GM12878 (cell line): Measurements from ENCODE around the gene NEK7. TPM values are rescaled to one million over a fixed set of nuclear protein-coding genes. Genes with fewer than 3 reads are reported as not detected.

ENCODE experiments used
- ATAC-seq: fragments of 200-7000 bp; cut with Tn5 transposase; 3 replicates; pipeline ENCODE4 v1.9.1; 2020; ENCODE audit warnings: mild to moderate bottlenecking, moderate library complexity
- BruUV-seq: library from RNA; stranded (reverse); fragments of 400-500 nt; replicated peaks from 2 replicates; lab custom pipeline; 2021; lab: Mats Ljungman, UMichigan
- CTCF ChIA-PET: fragments of 300-600 bp; sonication (Branson Sonifier 250); formaldehyde crosslinking; extraction: SDS; loops from one replicate; lab custom pipeline; 2021; ENCODE audit warnings: inconsistent platforms; lab: Yijun Ruan, JAX
- POLR2A ChIA-PET: fragments of 350-600 bp; formaldehyde crosslinking; extraction: SDS; loops from one replicate; lab custom pipeline; 2021; ENCODE audit warnings: inconsistent platforms; lab: Charles Lee
- RAD21 ChIA-PET: fragments of 300-600 bp; sonication (Branson Sonifier 250); formaldehyde crosslinking; loops from one replicate; lab custom pipeline; 2023; ENCODE audit warnings: antibody characterized with exemption; ENCODE audit not compliant: unreplicated experiment; lab: Charles Lee
- SMC1A ChIA-PET: fragments of 300-600 bp; sonication (Branson Sonifier 250); formaldehyde crosslinking; loops from one replicate; lab custom pipeline; 2023; ENCODE audit not compliant: unreplicated experiment, uncharacterized antibody; lab: Charles Lee
- DNase-seq: peaks from one replicate; pipeline ENCODE4 v3.0.0-alpha.2; 2011; ENCODE audit warnings: low read depth, low spot score
- FAIRE-seq: peaks from 3 replicates; lab custom pipeline; 2011; peaks lifted over from hg19 to GRCh38; lab: Jason Lieb, UNC
- H2AFZ ChIP-seq: 2 replicates; pipeline ENCODE4 v1.6.0; 2011; ENCODE audit warnings: low read depth, low read length, control low read depth; ENCODE audit not compliant: control insufficient read depth
- H3K27ac ChIP-seq: 2 replicates; pipeline ENCODE4 v1.5.1; 2011; ENCODE audit warnings: control low read depth; ENCODE audit not compliant: control insufficient read depth, insufficient read depth
- H3K27me3 ChIP-seq, 2 experiments: replicated peaks in 1 of 2; 2 replicates each; pipeline versions ENCODE4 v1.6.0 to v1.6.1; 2011; ENCODE audit warnings: low read length in 1 of 2; ENCODE audit not compliant: control insufficient read depth in 2 of 2, insufficient read depth in 2 of 2
- H3K36me3 ChIP-seq, 2 experiments: 2 replicates each; pipeline ENCODE4 v1.5.1; 2011; ENCODE audit warnings: low read length in 1 of 2; ENCODE audit not compliant: control insufficient read depth in 2 of 2, insufficient read depth in 2 of 2
- H3K4me1 ChIP-seq: 2 replicates; pipeline ENCODE4 v1.6.1; 2011; ENCODE audit warnings: mild to moderate bottlenecking, low read length, moderate library complexity, mixed read lengths; ENCODE audit not compliant: control insufficient read depth, insufficient read depth
- H3K4me2 ChIP-seq: 2 replicates; pipeline ENCODE4 v1.6.0; 2011; ENCODE audit warnings: control low read depth; ENCODE audit not compliant: control insufficient read depth, insufficient read depth
- H3K4me3 ChIP-seq: fragments of 200-600 bp; sonication (generic); 2 replicates; pipeline ENCODE4 v1.5.1; 2016
- H3K79me2 ChIP-seq: 2 replicates; pipeline ENCODE4 v1.6.0; 2011; ENCODE audit warnings: low read length; ENCODE audit not compliant: control insufficient read depth, insufficient read depth
- H3K9ac ChIP-seq: 2 replicates; pipeline ENCODE4 v1.8.0; 2011; ENCODE audit warnings: low read length, control low read depth, mixed read lengths; ENCODE audit not compliant: control insufficient read depth, insufficient read depth
- H3K9me3 ChIP-seq: replicated peaks from 3 replicates; pipeline ENCODE4 v1.5.1; 2011; ENCODE audit warnings: mild to moderate bottlenecking, low read length; ENCODE audit not compliant: control insufficient read depth, insufficient read depth
- H4K20me1 ChIP-seq: 2 replicates; pipeline ENCODE4 v1.6.0; 2011; ENCODE audit not compliant: control insufficient read depth, insufficient read depth
- ATF7 ChIP-seq: fragments of 450-650 bp; IDR thresholded peaks from 2 replicates; pipeline ENCODE4 v1.6.1; 2016; ENCODE audit warnings: low read depth, mild to moderate bottlenecking
- CBFB ChIP-seq: IDR thresholded peaks from 2 replicates; pipeline ENCODE4 v1.6.1; 2016; ENCODE audit warnings: antibody characterized with exemption, low read depth
- EP300 ChIP-seq, 2 experiments: fragments of 150-350 bp in 1 of 2; IDR thresholded peaks; 2 replicates each; pipeline ENCODE4 v1.6.1; 2011 to 2012; ENCODE audit warnings: low read depth in 2 of 2, low read length in 2 of 2, borderline replicate concordance in 1 of 2, improper control_type of control experiment in 1 of 2, inconsistent platforms in 1 of 2; ENCODE audit not compliant: control insufficient read depth in 1 of 2
- IKZF1 ChIP-seq: fragments of 450-650 bp; conservative IDR thresholded peaks from 2 replicates; pipeline ENCODE4 v1.6.1; 2017; ENCODE audit warnings: antibody characterized with exemption, mild to moderate bottlenecking
- NR2C1 ChIP-seq: fragments of 450-650 bp; IDR thresholded peaks from 2 replicates; pipeline ENCODE4 v1.6.1; 2017; ENCODE audit warnings: antibody characterized with exemption, mild to moderate bottlenecking, moderate library complexity
- NR2F1 ChIP-seq: fragments of 450-650 bp; conservative IDR thresholded peaks from 2 replicates; pipeline ENCODE4 v1.6.1; 2017; ENCODE audit warnings: mild to moderate bottlenecking
- NRF1 ChIP-seq: conservative IDR thresholded peaks from 2 replicates; pipeline ENCODE4 v1.6.1; 2011; ENCODE audit warnings: mild to moderate bottlenecking, low read depth, low read length, improper control_type of control experiment
- POLR2A ChIP-seq: IDR thresholded peaks from 2 replicates; pipeline ENCODE4 v1.6.1; 2011; ENCODE audit warnings: low read depth, mild to moderate bottlenecking, low read length
- RAD21 ChIP-seq: IDR thresholded peaks from 2 replicates; pipeline ENCODE4 v1.6.1; 2011; ENCODE audit warnings: mild to moderate bottlenecking, low read depth, low read length, moderate library complexity; ENCODE audit not compliant: insufficient read depth
- RAD51 ChIP-seq: fragments of 450-650 bp; IDR thresholded peaks from 2 replicates; pipeline ENCODE4 v1.6.1; 2016; ENCODE audit warnings: moderate library complexity, mild to moderate bottlenecking, inconsistent platforms
- RCOR1 ChIP-seq: conservative IDR thresholded peaks from 2 replicates; pipeline ENCODE4 v1.6.1; 2012; ENCODE audit warnings: low read depth, low read length, improper control_type of control experiment
- WRNIP1 ChIP-seq: IDR thresholded peaks from 2 replicates; pipeline ENCODE4 v1.6.1; 2011; ENCODE audit warnings: low read depth, low read length, improper control_type of control experiment, borderline replicate concordance
- ZNF24 ChIP-seq: fragments of 450-650 bp; IDR thresholded peaks from 2 replicates; pipeline ENCODE4 v1.6.1; 2017; ENCODE audit warnings: antibody characterized with exemption, mild to moderate bottlenecking
- WGBS: methylation state at CpG from one replicate; pipeline ENCODE4 v1.1.6; 2016; ENCODE audit warnings: low lambda C conversion rate; ENCODE audit not compliant: insufficient replicate concordance, insufficient coverage; ENCODE audit errors: missing lambda C conversion rate; 5-methylcytosine and 5-hydroxymethylcytosine counted together
- in situ Hi-C: fragments of 300-500 bp; cut with MboI; formaldehyde crosslinking; loops from 9 replicates; pipeline ENCODE4 v1.14.3; 2018; ENCODE audit warnings: mixed read lengths
- intact Hi-C: fragments of 100-400 bp; cut with micrococcal nuclease; formaldehyde crosslinking; loops from one replicate; pipeline ENCODE4 v1.14.2; 2022; ENCODE audit not compliant: unreplicated experiment
- polyA plus RNA-seq, 11 experiments: library from polyadenylated mRNA; depleted of rRNA in 4 of 11; unstranded in 6 of 11; stranded (reverse) in 5 of 11; fragments of >200 nt; fragmentation: Nextera tagmentation in 4 of 11; fragmentation: Illumina TruSeq in 1 of 11; extraction: Ambion mirVana in 4 of 11; extraction: Trizol in 1 of 11; gene quantifications; 1 replicate in 1 of 11; 2 replicates in 10 of 11; pipeline versions ENCODE4 v1.2.1 to v1.2.3, GENCODE V29; 2011 to 2016; ENCODE audit warnings: inconsistent platforms in 2 of 11, missing spikeins in 2 of 11, low read depth in 1 of 11
- total RNA-seq, 4 experiments: library from RNA; depleted of rRNA in 3 of 4; stranded (reverse); fragments of >200 nt in 3 of 4; fragmentation: Illumina TruSeq in 1 of 4; extraction: Trizol in 1 of 4; gene quantifications; 2 replicates each; pipeline versions ENCODE4 v1.2.1 to v1.2.3, GENCODE V29; 2013 to 2021
- TF ChIP-seq, protein P1 (sequence below): fragments of 150-350 bp; IDR thresholded peaks from 2 replicates; pipeline ENCODE4 v1.6.1; 2016; ENCODE audit warnings: low read depth, low read length

NEK7 gene
- total and polyA plus RNA-seq, 10 of the 15 experiments (the other 5 are each of a cell fraction or from before 2014, with no cell fraction given): 9.4 to 77.7 (median 24.0) TPM

DNA sequence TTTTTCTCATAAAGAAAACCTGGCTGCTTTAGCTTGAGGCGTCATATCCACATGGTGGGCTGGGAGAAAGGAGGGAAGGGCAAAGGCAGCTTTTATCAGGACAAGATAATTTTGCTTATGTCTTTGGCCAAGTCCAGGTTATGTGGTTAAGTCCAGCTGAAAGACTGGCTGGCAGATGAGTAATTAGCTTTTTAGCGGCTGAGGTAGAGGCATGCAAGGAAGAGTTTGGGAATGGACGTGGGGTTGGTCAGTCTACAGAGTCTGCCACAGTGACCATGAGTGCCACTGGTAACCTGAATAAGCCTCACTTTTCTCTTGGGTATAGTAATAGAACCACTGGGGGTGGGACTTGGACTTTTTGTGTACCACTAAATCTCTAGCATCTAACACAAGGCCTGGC is 39.8 kb downstream of the NEK7 start:
- Histone ChIP-seq H3K36me3 (no peaks in the 10 kb centered on the region), H3K9me3 (no peaks in the 10 kb centered on the region; the same call in 2 of the 3 replicates)
- 96% methylated on average over 3 of the region's 3 CpGs for WGBS
- TF ChIP-seq EP300 (IDR thresholded peaks at IDR 0.05; ENCODE audit: borderline replicate concordance in 1 of 2, control insufficient read depth in 1 of 2, low read depth in 2 of 2, low read length in 2 of 2) (no peak), NR2C1 (no peak), ATF7 (no peak)
- TF ChIP-seq, all 136 proteins: peak for 0
- H3K79me2 ChIP-seq: peaks cover 3% of the 10 kb centered on the region
- no peak overlapping the region for H2AFZ ChIP-seq
- RAD21 ChIA-PET: interaction anchor here (1.4 kb wide), 1 partner anchor 24 kb away, joined by 3 read pairs; no protein-coding TSS in a partner anchor
- DNase-seq: no peak
- POLR2A ChIA-PET: interaction anchor here (0.6 kb wide), 1 partner anchor 25 kb away, joined by 3 read pairs; no protein-coding TSS in a partner anchor
- FAIRE-seq: no peak
- no peaks in the 10 kb centered on the region for H3K27me3 ChIP-seq
- no peak overlapping the region for H3K4me3 ChIP-seq
- no peaks in the 10 kb centered on the region for H4K20me1 ChIP-seq
- CTCF ChIA-PET: interaction anchor here (0.9 to 1.4 kb wide), 3 partner anchors 10 to 45 kb away, joined by 3 read pairs; no protein-coding TSS in a partner anchor
- BruUV-seq: no TSS peak
- no peak overlapping the region for H3K27ac ChIP-seq
- SMC1A ChIA-PET: interaction anchor here (0.9 to 3.0 kb wide), 9 partner anchors 12 to 62 kb away, joined by 3 to 12 read pairs (median 4); no protein-coding TSS in a partner anchor
- H3K9ac ChIP-seq: no peak overlapping the region
- no peak for ATAC-seq
- in situ Hi-C loops (no loop called here), intact Hi-C loops (no loop called here)
- no peak overlapping the region for H3K4me2 ChIP-seq
- H3K4me1 ChIP-seq: peaks cover 5% of the 10 kb centered on the region; the same call in 1 of the 2 replicates

DNA sequence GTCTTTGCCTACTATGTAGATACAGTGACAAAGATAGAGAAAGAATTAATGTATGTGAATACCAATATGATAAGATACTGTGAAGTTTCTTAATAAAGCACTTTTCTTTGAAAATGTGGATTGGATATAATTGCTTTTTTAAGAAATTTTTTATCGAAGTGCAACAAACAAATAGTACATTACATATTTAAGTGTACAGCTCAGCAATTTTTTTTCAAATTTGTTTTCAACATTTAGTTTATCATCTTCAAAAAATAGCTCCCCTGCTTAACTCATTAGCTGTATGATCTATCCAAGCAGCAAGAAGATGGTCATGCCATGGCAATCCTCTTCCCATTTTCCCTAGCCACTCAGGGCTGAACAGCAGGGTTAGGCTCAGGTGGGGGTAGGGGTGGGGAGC is 40.5 kb downstream of the NEK7 start:
- no peak overlapping the region for H3K4me2 ChIP-seq
- no peaks in the 10 kb centered on the region; the same call in 2 of the 3 replicates for H3K9me3 ChIP-seq
- no peak for ATAC-seq
- H3K9ac ChIP-seq: no peak overlapping the region
- TF ChIP-seq NR2C1: no peak
- TF ChIP-seq ZNF24: no peak
- TF ChIP-seq EP300 (IDR thresholded peaks at IDR 0.05; ENCODE audit: borderline replicate concordance in 1 of 2, control insufficient read depth in 1 of 2, low read depth in 2 of 2, low read length in 2 of 2): no peak
- TF ChIP-seq, protein P1, sequence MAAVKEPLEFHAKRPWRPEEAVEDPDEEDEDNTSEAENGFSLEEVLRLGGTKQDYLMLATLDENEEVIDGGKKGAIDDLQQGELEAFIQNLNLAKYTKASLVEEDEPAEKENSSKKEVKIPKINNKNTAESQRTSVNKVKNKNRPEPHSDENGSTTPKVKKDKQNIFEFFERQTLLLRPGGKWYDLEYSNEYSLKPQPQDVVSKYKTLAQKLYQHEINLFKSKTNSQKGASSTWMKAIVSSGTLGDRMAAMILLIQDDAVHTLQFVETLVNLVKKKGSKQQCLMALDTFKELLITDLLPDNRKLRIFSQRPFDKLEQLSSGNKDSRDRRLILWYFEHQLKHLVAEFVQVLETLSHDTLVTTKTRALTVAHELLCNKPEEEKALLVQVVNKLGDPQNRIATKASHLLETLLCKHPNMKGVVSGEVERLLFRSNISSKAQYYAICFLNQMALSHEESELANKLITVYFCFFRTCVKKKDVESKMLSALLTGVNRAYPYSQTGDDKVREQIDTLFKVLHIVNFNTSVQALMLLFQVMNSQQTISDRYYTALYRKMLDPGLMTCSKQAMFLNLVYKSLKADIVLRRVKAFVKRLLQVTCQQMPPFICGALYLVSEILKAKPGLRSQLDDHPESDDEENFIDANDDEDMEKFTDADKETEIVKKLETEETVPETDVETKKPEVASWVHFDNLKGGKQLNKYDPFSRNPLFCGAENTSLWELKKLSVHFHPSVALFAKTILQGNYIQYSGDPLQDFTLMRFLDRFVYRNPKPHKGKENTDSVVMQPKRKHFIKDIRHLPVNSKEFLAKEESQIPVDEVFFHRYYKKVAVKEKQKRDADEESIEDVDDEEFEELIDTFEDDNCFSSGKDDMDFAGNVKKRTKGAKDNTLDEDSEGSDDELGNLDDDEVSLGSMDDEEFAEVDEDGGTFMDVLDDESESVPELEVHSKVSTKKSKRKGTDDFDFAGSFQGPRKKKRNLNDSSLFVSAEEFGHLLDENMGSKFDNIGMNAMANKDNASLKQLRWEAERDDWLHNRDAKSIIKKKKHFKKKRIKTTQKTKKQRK: no peak
- TF ChIP-seq RCOR1: no peak
- TF ChIP-seq NRF1: no peak
- no peak for TF ChIP-seq CBFB
- no peak for TF ChIP-seq IKZF1
- no peak for TF ChIP-seq WRNIP1
- TF ChIP-seq NR2F1: no peak
- TF ChIP-seq POLR2A: no peak
- no peak for TF ChIP-seq RAD21
- no peak for TF ChIP-seq RAD51
- ChIA-PET RAD21 (no interaction called here), SMC1A (interaction anchor here (1.5 to 3.0 kb wide), 4 partner anchors 13 to 61 kb away, joined by 4 to 12 read pairs (median 6); no protein-coding TSS in a partner anchor), CTCF (interaction anchor here (0.5 to 1.4 kb wide), 2 partner anchors 32 to 154 kb away, joined by 3 to 4 read pairs; no protein-coding TSS in a partner anchor), POLR2A (interaction anchor here (1.1 kb wide), 1 partner anchor 12 kb away, joined by 4 read pairs; no protein-coding TSS in a partner anchor)
- no peak overlapping the region for H2AFZ ChIP-seq
- no peaks in the 10 kb centered on the region for H3K27me3 ChIP-seq
- WGBS: 95% methylated on average over 1 of the region's 1 CpG
- in situ Hi-C loops: no loop called here
- FAIRE-seq: no peak
- no peaks in the 10 kb centered on the region for H3K36me3 ChIP-seq
- peaks cover 11% of the 10 kb centered on the region for H3K4me1 ChIP-seq
- no peak for DNase-seq
- no peak overlapping the region for H3K27ac ChIP-seq
- no TSS peak for BruUV-seq
- H4K20me1 ChIP-seq: no peaks in the 10 kb centered on the region
- H3K4me3 ChIP-seq: no peak overlapping the region
- intact Hi-C loops: no loop called here
- peaks cover 2% of the 10 kb centered on the region for H3K79me2 ChIP-seq
